GM19324 (cell line): ENCODE results near the gene KCNJ18.
"Not testable (repeated sequence)": the region's sequence is repeated elsewhere in the genome, so short reads cannot be mapped to it uniquely, and the experiment has no call there.

ENCODE experiments used
- ATAC-seq: cut with Tn5 transposase; IDR thresholded peaks from one replicate; pipeline ENCODE4 v1.9.1; 2021; ENCODE audit warnings: mild to moderate bottlenecking, moderate library complexity; ENCODE audit not compliant: unreplicated experiment, low FRiP score

KCNJ18 gene

DNA sequence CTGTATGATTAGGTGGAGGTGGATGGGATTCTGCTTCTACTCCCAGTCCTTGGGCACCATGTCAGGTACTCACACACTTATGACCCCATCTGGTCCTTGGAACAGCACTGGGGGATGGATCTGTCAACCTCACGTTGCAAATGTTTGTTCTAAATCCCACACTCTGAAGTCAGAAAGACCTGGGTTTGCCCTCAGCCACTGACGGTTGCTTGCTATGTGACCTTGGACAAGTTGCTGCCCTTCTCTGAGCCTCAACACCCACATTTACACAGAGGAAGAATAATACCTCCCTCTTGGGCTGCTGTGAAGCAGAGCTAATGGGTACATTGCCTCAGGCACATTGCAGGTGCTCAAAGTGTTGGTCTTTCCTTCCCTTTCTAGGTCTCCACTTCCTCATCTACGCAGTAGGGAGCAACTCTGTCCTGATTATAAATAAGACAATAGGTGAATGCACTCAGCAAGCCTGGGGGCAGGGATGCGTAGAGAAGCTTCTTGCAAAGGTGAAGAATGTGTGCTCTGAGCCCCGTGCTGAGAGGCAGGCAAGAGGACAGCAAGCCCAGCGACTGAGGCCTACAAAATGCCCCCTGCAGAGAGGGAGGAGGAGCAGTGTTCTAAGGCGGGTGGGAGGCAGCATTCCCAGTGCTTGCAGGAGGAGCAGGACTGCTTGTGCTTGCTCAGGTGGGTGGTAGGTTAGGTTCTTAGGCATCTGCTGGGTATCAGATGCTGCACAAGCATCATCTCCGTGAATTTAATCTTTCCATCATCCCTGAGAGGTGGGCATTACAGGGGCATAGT is 21.8 kb upstream of the KCNJ18 start:
- ATAC-seq: not testable (repeated sequence)

DNA sequence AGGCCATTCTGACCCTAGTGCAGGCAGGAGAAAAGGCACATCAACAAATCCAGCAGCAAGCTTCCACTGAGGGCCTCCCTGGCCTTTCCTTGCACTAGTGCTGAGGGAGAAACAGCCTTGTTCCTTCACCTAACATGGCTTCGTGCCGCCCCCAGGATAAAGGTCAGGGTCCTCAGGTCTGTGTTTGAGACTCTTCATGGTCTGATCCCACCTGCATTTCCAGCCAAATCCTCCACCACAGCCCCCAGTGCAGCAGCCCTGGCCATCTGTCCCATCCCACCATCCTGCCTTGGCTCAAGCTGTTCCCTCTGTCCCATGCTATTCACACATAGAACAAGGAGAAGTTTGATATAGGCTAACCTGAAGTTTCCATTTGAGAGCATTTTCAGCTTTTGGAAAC is 20.9 kb upstream of the KCNJ18 start:
- ATAC-seq: not testable (repeated sequence)

DNA sequence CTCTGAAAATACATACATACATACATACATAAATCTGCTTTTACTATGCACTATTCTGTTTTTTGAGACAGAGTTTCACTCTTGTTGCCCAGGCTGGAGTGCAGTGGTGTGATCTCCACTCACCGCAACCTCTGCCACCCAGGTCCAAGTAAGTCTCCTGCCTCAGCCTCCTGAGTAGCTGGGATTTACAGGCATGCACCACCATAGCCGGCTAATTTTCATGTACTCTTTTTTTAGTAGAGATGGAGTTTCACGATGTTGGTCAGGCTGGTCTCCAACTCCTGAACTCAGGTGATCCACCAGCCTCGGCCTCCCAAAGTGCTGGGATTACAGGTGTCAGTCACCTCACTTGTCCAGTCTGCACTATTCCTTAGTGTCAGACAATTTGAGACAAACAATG is 20.5 kb upstream of the KCNJ18 start:
- ATAC-seq: not testable (repeated sequence)

DNA sequence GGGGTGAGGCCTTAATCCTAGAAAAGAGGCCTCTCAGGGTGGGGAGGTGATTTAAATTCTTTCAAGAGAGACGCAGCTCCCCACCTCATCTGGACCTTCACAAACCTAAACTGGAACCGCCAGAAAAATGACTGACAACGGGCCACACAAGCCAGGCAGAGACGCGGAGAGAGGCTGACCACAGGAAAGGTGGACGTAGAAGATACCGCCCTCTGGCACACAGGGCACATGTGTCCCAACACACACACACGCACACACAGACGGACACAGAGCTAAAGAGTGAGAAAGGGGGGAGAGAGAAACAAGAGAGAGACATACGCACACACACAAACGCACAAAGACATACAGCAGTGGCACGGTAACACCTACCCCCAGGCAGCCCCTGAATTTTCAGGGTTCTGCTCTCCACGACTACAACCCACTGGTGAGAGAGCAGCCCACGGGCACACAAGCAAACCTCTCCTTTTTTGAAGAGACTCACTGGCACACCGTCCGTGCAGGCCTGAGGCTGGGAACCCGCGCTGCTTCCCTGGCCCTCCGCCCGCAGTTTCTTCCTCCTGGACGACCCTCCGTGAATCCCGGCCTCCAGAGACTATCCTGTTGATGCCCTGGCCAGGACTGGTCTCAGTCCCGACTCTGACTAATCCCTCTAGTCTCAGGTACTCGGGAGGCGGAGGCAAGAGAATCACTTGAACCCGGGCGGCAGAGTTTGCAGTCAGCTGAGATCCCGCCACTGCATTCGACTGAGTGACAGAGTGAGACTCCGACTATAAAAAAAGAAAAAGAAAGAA is 18.7 kb upstream of the KCNJ18 start:
- ATAC-seq: not testable (repeated sequence)

DNA sequence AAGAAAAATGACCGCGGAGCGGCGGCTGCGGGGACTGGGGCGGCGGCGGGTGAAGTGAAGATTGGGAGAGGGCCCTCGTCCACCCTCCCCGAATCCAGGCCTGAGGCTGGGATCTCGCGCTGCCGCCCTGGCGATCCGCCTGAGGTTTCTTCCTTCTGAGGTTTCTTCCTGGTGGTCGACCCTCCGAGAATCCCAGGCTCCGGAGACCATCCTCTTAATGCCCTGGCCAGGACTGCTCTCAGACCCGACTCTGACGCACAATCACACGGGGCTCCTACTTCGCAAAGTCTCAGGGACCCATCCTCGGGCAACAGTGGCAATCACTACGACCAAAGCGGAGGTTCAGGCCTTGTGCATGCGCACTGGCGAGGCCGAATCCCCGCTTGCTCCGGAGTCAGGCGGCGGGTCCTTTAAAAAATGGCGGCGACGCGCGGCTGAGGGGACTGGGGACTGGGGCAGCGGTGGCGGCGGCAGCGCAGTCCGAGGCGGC is 18.0 kb upstream of the KCNJ18 start:
- ATAC-seq: no peak

DNA sequence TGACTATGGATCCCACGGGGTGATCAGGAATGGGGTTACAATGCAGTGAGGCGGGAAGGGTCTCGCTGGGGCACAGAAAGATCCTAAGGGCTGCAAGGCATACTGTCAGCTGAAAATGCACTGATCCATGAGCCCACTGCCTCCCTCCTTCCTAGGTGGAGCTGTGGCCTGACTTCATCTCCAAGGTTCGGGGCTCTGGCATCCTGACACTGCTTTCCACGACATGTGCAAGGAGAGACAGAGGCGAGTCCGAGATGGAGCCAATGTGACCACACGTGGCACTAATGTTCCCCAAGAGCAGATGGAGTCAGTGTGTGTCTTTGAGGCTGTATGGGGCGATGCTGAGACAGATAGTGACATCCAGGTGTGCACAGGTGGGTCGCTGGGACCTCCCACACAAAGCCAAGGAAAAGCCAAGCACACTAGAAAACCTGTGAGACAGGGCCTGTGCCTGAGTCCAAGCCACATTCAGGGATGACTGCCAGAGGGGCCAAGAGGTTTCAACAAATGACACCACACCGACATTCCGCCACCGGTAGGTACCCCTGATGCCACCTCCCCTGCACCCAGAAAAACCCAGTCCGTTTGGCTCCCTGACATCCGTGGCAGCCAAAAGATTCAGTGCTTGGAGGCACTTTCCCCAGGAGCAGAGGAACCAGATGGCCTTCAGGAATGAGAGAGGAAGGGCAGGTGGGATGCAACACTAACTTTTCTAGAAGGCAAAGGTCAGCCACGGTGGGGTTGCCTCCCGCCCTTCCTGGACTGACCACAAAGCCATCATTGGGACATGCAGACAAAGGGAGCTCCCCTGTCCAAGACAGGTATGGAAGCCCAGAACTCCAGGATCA is 17.2 kb upstream of the KCNJ18 start:
- ATAC-seq: not testable (repeated sequence)

DNA sequence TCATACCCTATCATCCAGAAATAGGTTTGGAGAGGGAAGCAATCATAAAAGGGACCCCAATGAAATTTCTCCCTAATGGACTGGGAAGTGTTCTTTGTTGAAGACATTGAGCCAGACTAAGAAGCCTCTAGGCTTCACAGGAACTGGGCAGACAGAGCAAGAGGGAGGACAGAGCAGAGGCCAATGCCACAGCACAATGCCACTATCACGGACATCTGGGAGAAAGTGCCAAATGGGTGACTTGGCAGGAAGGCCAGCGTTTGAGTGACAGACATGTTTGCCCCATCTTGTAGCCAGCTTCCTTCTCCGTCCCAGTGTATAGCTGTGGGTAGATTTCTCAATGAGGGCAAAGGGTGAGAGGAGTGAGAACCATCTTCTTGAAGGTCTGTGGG is 16.6 kb upstream of the KCNJ18 start:
- ATAC-seq: not testable (repeated sequence)

DNA sequence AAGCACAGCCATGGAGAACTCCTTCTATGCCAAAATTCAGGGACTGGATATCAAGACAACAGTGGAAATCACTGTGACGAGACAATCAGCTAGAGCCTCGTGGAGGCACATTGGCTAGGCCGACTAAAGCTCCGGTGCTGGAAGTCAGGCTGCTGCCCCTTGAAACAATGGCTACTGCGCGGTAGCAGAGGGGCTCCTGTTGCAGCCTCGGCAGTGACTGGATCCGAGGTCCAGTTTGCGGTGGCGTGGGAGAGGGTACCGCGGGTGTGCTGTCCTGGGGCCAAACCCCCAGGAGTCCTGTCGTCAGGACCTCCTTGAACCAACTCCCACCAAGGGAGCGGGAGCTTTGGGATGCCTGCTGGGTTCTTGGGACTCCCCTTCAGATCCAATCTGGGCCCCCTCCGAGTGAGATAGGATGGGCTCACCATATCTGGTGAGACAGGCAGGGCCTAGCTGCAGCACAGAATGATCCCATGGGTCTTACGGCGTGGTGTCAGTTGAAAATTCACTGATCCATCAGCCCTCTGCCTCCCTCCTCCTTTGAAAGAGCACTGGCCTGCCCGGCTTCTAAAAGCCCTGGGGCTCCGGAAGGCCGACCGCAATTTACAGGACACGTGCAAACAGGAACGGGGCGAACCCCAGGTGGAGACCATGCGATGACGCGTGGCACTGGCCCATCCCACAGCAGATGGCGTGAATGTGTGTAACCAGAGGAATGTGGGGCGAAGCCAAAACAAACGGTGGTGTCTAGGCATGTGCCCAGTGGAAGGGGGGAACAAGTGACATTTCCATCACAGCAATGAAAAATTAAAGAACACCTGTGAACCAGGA is 15.8 kb upstream of the KCNJ18 start:
- no peak for ATAC-seq

DNA sequence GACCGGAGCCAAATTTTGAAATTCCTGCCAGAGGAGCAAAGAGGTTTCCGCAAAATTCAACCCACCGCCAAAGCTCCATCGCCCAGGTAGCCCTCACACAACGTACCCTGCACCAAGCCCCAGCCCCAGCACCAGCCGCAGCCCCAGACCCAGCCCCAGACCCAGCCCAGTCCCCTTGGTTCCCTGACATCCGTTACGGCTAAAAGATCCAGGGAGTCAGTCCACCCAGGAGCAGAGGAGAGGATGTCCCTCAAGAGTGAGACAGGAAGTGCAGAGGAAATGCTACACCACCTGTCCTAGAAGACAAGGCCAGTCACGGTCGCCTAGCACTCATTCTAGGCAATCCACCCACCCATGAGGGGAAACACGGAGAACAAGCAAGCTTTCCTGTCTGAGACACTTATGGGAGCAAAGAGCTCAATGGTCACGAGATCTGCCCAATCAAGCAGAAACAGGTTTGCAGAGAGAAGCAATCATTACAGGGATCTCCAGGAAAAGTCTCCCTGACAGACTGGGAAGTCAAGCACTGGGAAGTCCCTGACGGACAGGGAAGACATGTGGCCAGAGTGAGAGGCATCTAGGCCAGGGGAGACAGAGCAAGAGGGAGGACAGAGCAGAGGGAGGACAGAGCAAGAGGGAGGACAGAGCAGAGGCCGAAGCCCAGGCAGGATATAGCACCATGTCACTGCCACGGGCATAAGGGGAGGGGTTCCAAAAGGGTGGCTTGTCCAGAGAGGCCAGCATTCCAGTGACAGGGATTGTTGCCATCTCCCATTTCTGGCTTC is 15.0 kb upstream of the KCNJ18 start:
- ATAC-seq: no peak

DNA sequence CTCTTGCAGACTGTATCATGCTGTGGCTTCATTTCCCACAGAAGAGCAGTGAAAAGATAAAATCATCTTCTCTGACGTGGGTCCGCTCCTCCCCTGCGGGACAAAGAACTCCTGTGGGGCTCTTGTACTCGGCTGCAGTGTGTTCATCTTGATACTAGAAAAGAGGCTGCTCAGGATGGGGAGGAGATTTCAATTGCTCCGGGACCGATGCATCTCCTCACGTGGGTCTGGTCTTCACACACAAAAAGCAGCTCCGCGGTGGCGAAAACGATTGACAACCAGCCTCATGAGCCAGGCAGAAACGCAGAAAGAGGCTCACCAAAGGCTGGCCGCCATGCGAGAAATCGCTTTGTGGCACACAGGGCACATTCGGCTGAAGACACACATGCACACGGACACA is 14.4 kb upstream of the KCNJ18 start:
- no peak for ATAC-seq

DNA sequence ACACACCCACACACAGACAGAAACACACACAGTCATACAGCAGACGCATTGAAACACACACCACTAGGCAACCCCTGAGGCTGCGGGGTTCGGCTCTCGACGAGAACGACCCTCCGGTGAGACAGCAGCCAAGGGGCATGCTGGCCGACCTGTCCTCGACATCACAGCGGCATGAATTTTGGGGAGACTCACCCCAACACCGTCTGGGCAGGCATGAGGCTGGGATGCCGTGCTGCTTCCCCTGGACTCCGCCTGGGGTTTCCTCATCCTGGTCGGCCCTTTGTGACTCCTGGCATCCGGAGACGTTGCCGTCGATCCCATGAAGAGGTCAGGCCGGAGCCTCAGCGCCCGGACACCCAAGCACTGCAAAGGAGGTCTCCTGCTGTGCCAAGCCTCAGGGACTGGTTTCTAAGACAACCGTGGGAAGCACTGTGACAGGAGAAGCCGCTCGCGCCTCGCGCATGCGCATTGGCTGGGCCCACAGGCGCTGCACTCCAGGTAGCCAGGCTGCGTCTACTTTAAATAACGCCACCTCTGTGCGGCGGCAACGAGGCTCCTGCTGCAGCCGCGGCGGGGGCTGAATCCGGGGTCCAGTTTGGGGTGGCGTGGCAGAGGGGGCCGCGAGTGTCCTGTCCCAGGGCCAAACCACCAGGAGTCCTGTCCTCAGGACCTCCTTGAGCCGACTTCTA is 13.8 kb upstream of the KCNJ18 start:
- ATAC-seq: no peak

DNA sequence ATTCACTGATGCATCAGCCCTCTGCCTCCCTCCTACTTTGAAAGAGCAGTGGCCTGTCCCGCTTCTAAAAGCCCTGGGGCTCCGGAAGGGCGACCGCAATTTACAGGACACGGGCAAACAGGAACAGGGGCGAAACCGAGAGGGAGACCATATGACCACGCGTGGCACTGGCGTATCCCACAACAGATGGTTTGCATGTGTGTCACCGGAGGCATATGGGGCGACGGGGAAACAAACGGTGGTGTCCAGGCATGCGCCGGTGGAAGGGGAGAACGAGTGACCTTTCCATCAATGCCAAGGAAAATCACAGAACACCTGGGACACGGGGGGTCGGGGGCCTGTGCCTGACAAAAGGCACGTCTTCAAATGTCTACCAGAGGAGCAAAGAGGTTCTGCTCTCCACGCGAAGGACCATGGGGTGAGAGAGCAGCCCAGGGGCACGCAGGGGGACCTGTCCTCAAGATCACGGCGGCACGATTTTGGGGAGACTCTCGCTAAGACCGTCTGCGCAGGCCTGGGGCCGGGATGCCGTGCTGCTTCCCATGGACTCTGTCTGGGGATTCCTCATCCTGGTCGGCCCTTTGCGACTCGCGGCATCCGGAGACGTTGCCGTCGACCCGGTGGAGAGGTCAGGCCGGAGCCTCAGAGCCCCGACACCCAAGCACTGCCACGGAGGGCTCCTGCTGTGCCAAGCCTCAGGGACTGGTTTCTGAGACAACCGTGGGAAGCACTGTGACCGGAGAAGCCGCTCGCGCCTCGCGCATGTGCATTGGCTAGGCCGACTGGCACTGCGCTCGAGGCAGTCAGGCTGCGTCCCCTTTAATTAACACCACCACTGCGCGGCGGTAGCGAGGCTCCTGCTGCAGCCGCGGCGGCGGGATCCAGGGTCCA is 12.8 kb upstream of the KCNJ18 start:
- ATAC-seq: no peak

DNA sequence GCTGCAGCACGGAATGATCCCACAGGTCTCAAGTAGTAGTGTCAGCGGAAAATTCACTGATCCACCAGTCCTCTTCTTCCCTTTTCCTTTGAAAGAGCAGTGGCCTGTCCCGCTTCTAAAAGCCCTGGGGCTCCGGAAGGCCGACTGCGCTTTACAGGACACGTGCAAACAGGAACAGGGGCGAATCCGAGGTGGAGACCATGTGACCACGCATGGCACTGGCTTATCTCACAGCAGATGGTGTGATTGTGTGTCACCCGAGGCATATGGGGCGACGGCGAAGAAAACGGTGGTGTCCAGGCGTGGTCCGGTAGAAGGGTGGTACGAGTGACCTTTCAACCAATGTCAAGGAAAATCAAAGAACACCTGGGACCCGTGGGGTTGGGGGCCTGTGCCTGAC is 12.0 kb upstream of the KCNJ18 start:
- ATAC-seq: no peak

DNA sequence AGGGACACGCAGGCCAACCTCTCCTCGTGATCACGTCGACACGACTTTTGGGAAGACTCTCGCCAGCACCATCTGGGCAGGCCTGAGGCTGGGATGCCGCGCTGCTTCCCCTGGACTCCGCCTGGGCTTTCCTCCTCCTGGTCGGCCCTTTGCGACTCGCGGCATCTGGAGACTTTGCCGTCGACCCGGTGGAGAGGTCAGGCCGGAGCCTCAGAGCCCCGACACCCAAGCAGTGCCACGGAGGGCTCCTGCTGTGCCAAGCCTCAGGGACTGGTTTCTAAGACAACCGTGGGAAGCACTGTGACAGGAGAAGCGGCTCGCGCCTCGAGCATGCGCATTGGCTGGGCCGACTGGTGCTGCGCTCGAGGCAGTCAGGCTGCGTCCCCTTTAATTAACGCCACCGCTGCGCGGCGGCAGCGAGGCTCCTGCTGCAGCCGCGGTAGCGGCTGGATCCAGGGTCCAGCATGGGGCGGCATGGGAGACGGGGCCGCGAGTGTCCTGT is 11.4 kb upstream of the KCNJ18 start:
- not testable (repeated sequence) for ATAC-seq

DNA sequence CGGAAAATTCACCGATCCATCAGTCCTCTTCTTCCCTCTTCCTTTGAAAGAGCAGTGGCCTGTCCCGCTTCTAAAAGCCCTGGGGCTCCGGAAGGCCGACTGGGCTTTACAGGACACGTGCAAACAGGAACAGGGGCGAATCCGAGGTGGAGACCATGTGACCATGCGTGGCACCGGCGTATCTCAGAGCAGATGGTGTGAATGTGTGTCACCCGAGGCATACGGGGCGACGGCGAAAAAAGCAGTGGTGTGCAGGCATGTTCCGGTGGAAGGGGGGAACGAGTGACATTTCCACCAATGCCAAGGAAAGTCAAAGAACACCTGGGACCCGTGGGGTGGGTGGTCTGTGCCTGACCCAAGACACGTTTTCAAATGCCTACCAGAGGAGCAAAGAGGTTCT is 10.7 kb upstream of the KCNJ18 start:
- not testable (repeated sequence) for ATAC-seq

DNA sequence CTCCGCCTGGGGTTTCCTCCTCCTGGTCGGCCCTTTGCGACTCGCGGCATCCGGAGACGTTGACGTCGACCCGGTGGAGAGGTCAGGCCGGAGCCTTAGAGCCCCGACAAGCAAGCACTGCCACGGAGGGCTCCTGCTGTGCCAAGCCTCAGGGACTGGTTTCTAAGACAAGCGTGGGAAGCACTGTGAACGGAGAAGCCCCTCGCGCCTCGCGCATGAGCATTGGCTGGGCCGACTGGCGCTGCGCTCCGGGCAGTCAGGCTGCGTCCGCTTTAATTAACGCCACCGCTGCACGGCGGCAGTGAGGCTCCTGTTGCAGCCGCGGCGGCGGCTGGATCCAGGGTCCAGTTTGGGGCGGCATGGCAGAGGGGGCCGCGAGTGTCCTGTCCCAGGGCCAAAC is 10.2 kb upstream of the KCNJ18 start:
- not testable (repeated sequence) for ATAC-seq

DNA sequence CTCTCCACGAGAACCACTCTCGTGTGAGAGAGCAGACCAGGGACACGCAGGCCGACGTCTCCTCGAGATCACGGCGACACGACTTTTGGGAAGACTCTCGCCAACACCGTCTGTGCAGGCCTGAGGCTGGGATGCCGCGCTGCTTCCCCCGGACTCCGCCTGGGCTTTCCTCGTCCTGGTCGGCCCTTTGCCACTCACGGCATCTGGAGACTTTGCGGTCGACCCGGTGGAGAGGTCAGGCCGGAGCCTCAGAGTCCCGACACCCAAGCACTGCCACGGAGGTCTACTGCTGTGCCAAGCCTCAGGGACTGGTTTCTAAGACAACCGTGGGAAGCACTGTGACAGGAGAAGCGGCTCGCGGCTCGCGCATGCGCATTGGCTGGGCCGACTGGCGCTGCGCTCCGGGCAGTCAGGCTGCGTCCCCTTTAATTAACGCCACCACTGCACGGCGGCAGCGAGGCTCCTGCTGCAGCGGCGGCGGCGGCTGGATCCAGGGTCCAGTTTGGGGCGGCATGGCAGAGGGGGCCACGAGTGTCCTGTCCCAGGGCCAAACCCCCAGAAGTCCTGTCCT is 9.1 kb upstream of the KCNJ18 start:
- not testable (repeated sequence) for ATAC-seq
